Ecto neural progenitor cell (in vitro differentiated cells): ENCODE measurements around the gene LMBR1L.
A peak's percentile ranks its signal among the peaks of the same experiment; 100 is the strongest.
"Not testable (repeated sequence)": the region's sequence is repeated elsewhere in the genome, so short reads cannot be mapped to it uniquely, and the experiment has no call there.

Experiments
- DNase-seq: peaks from one replicate; pipeline ENCODE4 v3.0.0-alpha.2; 2018; ENCODE audit warnings: low spot score

The LMBR1L gene

DNA sequence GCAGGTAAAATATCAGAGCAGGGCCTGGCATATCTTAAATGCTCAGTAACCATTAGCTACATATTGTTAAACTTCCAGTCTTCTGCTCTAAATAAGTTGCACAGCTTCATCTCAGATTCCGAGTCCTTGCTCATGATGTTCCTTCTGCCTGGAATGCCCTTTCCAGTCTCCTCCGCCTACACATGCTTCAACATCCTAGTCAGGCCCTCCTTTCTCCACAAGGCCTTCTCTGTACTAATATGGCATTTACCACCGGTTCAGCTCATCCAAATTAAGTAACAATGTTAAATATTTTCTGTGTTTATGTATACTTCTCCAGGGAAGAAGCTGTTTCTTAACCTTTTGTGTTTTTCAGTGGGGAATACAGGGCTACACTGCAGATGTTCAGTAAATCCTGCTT lies 24.5 kb downstream of the LMBR1L start:
- DNase-seq = no peak

DNA sequence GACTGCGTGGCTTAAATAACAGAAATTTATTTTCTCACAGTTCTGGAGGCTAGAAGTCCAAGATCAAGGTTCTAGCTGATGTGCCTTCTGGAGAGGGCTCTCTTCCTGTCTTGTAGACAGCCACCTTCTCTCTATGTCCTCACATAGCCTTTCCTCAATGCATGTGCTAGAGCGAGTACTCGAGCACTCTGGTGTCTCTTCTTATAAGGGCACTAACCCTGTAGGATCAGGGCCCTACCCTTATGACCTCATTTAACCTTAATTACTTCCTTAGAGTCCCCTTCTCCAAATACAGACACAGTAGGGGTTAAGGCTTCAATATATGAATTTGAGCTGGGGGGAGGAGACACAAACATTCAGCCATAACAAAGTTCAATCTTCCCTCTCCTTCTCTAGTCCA lies 26.2 kb downstream of the LMBR1L start:
- DNase-seq = no peak

DNA sequence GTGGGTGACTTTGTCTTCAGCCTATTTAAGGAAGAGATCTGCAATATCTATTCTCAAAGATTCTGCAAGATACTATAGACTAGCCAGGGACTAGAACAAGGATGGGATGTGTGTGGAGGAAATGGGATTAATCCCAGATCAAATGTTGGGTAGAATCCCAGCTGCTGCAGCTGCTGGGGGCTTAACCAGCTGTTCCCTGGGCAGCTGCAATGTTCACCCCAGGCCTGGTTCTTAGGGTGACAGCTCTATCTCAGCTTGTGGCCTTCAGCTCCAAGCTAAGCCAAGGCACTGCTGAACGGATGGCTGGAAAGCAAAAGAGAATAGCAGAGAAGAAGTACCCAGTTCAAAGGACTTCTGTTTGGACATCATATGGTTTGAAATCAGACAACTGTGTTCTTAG lies 30.9 kb downstream of the LMBR1L start:
- DNase-seq = no peak

DNA sequence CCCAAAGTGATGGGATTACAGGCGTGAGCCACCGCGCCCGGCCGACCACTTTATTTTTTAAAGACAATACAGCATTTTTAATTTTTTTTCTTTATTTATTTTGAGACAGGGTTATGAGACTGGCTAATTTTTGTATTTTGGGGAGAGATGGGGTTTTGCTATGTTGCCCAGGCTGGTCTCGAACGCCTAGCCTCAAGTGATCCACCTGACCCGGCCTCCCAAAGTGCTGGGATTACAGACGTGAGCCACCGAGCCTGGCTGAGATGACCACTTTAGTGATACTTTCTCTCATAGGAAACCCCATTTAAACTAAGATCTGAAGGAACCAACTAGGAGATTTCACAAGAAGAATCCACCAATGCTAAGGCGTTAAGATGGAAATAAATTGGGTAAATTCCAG lies 39.7 kb downstream of the LMBR1L start:
- no peak for DNase-seq

DNA sequence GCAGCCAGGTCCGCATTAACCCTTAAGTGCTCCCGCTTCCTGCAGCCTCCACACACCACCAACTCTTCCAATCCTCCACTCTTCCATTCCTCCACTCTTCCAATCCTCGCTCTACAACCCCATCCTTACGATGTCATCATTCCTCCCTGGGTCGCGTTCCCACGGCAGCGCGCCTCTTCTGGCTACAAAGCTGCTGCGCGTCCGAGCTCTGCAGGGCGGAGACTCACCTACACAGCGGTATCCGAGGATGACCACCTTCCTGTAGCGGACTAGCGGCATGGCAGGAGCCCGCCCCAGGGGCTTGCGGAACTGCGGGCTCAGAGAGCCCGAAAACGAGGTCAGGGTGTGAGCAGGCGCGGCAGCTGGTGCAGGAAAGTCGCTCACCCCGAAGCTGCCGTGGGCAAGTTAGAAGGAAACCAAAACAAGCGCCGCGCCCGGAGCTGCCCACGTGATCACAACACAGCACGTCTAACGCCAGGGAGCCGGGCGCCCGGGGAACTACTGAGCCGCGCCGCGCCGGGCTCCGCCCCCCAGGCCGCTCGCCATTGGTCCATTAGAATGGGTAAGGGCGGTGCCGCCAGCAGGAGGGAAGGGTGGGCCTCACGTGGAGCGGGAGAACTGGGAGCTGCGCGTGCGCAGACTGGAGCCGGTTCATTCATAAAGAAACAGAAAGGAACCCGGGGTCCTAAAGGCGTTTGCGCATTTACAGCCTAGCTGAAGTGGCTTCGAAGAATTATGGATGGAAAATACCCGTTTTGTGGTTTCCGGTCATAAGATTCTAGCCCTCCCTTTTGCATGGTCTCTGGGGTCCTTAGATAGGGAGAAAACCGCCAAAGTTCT lies 40.9 kb downstream of the LMBR1L start, which contains the start of gene RHEBL1:
RHEBL1 (minus strand) TSS at position 473 of the 840 bp plus-strand sequence; CDS start at position 279, 194 bp downstream.
- DNase-seq = peak; percentile 99

DNA sequence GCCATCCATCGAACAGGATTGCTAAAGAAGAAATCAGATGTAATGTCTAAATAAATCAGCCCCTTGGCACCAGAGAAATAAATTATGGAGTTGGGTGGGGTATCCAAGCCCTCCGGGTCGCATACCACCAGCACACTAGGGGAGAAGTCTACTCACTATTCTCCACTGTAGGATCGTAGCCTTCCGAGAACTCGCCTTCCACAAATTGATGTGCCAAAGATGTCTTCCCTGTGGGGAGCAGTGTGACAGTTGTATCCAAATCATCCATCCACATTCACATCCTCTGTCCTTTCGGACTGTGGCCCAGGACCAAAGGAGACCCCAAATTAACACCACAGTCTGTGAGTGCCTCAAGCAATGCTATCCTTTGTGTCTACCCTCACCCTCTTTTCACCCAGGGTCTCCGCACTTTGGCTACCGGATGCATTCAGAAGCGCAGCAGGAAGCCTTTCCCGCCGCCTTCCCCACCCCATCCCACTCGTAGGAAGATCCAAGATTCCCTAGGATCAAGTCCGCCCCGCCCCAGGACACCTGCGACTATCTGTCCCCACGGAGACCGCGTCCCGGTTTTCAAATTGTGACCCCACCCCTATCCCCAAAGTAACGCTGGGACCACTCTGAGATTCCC lies 41.7 kb downstream of the LMBR1L start:
- DNase-seq = peak; percentile 64

DNA sequence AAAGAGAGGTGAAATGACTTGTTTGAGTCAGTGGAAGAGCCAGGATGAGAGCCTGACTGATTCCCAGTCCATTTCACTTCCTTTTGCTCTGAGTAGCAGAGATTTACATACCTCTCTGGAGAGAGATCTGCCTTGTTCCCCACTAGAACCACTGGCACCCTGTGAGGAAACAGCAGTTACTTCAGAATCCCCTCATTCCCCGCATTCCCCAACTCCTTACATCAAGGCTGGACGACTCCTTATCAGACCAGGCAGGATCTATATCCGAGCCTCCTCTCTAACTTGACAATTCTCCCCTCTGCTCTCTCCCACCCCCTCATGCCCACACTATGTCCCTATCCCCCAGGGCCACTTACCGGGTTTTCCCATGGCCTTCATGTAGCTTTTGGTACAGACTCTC lies 44.5 kb downstream of the LMBR1L start:
- DNase-seq = no peak

DNA sequence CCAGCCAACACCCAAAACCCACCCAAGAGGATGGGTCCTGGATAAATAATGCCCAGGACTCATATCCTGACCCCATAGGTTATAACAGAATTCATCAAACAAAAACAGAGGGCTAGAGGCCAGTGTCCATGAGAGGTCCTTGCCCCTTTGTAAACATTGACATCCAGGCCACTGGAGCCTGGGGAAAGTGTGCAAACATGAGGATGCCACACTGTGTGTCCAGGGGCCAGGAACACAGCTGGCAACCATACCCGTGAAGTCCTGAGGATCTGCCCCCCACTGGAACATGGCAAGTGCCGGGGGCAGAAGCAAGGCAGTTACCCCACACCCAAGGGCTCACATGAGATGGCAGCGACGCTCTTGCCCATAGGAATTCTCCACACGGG lies 45.9 kb downstream of the LMBR1L start:
- DNase-seq = no peak

DNA sequence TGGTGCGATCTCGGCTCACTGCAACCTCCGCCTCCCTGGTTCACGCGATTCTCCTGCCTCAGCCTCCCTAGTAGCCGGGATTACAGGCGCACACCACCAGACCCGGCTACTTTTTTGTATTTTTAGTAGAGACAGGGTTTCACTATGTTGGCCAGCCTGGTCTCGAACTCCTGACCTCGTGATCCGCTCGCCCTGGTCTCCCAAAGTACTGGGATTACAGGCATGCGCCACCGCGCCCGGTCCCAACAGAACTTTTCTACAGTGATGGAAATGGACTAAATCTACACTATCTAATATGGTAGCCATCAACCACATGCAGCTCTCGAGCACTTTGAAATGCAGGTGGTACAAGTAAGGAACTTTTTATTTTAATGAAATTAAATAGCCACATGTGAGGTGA lies 48.7 kb downstream of the LMBR1L start:
- not testable (repeated sequence) for DNase-seq

DNA sequence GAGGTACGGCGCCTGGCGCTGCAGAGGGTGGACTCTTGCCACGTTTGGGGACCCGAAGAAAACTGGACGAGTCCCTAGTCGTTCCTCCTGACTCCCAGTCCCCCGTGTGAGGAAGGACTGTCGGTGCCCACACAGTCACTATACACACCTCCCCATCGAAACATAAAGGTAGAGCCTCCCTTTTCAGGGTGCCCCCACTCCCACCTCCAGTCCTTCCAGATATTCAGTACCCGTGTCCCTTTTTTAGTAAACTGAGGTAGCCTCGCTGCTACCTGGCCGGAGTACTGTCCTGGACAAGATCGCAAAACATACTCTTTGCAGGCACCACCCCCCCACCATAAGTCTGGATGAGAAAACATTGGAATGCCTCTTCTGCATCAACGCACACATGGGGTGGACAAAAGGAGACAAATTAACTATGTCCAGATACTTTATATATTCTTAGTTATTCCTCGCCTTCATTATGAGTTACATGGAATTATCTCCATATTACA lies 49.4 kb downstream of the LMBR1L start:
- DNase-seq = peak; percentile 51

DNA sequence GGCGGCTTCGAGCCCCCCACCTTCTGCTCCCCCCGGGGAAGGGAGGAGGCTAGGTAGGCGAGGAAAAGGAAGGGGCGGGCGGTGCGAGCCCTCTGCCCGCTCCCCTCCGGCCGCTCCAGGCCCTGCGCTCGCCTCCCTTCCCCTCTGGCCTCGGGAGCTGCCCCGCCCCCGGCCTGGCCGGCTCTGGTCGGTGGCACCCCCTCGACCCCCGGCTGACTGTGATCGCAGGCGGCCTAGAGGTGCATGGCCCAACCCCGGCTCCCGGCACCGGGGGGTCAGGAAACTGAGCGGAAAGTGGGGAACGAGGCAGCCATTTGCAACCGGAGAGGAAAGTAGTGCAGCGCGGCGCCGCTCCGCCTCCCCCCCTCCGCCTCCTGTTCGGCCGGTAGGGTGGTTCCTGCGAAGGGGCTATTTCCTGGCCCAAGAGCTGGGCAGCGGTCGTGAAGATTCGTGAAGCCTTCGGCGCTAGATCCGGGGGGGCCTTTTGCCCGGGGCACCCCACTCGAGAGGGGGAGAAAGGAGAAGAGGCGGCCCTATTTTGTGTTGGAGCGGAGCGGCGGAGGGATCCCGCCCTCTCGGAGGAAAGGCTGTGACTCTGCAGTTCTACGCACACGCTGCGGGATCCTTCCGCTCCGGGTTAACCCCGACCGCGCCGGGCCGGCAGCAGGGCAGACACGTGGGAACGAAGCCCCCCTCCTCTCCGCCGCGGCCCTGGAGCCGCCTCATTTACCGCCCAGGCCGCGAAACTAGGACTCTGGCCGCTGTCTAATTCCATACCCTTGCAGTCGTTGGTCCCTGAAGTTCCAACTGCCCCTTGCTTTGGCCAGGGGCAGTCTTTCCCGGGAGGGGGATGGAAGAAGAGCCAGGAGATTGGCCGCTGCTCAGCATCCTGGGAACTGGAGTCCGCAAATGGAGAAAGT lies 50.1 kb downstream of the LMBR1L start, which contains the start of gene KMT2D:
KMT2D (minus strand) TSS at position 558 of the 920 bp plus-strand sequence. CDS start 5,470 bp downstream, outside the sequence.
- peak; percentile 98 for DNase-seq

DNA sequence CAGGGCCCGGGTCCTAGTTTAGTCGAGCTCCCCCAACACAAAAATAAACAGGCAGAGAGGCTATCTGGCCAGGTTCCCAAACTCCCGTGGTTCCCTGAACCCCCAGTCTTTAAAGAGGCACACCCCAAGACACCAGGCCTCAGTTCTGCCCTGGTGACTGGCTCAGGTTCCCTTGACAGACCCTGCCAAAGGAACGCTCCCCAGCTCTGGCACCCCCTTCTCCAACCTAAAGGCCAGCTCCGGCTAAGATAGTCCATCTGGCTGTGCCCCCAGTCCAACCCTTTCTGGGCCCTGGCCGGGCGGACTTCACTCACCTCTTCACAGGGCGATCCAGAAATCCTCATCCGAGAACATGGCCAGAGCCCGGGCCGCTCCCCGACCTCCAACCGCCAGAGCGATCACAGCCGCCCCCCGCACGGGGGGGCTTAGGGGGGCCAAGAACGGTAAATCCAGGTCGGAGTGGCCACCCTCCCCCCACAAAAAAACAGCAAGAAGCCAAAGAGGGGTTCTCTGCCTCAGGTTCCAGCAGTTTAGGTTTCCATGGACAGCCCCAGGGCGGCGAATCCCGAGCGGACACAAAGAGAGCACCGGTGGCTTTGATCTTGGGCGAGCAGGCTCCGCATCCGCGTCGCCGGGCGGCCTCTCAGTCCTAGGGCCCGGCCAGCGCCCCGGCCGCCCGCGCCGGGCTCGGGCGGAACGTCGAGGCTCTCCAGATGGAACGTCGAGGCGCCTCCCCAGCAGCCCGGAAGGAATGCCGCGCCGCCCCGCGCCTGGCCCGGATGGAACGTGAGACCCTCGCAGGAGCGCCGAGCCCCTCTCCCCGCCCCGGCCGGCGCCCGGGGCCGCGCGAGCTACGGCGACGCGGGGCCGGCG lies 51.1 kb downstream of the LMBR1L start:
- peak; percentile 69 for DNase-seq

DNA sequence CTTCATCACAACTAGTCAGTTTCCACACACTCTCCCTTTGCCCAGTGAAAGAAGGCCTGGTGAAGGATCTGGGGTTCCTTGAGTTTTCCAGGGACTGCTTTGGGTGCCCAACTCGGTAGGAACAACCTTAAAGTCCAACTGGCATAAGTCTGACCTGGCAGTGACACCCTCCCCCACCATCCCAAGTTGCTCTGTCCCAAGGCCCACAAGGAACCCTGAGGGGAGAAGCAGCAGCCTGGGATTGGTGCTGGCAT lies 51.7 kb downstream of the LMBR1L start:
- DNase-seq = no peak

DNA sequence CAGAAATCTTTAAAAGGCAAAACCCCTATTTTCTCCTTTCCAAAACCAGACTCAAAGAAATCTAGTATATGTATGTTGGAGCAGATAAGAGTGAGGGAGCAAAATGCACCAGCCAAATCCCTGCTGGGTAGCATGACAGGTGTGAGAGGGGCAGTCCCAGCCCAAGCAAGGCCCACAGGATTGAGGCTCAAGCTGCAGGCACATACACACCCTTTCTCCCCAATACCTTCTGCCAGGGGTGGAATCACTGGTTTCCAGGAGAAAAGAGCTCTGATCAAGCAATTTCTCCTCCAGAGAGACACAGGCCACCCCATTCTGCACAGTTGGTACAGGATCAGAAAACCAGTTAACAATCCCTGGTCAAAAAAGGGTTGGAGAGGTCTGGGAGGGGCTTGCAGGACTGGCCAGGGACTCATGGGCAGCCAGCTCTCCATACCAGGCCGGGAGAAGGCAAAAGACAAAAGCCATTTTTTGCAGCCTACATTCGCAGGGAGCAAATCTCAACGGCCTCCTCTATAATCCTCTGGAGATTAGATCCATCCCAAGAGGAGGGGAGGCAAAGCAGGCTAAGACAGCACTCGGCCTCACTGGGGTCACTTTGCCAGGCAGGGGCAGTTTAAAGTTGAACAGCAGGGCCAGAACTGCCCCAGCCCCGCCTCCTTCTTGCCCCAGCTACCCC lies 52.1 kb downstream of the LMBR1L start:
- DNase-seq = no peak

DNA sequence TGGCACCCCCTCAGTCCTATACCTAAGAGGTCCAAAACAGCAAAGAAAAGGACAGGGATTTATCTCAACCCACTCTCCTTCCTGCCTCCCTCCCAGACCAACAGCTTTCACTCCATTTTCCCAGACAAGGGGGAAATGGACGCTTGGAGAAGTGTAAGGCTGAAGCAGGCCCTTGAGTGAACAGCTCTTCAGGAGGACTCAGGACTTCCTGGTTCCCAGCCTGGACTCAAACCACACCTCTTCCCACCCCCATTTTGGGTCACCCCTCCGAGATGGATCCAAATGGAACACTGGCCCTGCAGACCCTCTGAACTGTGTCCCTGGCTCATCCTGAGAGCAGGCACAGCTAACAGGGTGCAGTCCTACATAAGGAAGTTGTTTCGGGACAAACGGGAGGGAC lies 52.8 kb downstream of the LMBR1L start:
- no peak for DNase-seq

DNA sequence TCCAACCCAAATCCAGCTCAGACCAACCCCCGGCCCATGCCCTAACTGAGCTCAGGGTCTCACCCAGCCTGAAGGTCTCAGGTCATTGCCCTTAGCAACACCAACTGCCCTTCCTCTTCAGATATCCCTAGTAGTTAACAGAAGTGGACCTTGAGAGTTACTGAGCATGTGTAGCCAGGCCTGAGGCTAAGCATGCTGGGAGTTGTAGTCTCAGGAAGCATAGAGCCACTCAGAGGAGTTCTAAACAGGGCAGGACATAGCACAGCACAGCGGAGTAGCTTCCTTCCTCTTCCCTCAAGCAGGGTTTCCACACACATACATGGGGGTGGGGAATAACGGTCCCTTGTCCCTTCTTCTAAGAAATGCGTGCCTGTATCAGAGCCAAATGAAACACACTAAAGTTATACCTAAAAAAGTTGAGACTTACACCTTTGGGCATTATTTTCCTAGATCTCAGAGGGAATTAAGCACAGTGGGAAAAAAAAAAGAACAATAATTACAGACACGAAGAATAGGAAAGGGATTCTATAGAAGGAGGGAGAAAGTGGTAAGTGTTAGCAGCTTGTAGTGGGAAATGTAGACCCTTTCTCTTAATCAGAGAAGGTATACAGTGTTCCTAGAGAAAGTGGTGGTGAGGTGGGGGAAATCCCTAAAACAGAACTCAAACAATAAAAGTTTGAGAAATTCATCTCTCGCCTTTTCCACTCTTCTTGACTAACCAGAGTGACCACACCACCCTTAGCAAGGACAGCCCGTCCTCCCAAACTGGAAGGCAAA lies 54.5 kb downstream of the LMBR1L start:
- DNase-seq = peak; percentile 64

DNA sequence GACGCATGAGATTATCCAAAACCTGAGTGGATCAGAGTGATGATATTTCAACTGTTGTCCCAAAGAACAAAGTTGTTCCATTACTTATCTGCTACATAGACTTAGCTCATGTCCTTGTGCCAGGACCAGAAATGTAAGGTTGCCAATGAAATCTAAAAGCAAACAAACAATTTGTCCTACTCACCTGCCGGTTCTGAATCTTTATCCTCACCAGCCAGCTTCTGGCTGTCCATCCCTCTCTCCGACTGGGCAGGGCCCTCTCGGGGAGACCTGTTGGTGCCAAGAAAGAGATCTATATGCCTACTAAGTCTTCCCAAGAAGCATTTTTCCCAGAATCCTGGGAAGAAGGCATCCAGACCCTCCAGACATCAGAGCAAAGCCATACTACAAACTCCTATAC lies 55.6 kb downstream of the LMBR1L start:
- no peak for DNase-seq

DNA sequence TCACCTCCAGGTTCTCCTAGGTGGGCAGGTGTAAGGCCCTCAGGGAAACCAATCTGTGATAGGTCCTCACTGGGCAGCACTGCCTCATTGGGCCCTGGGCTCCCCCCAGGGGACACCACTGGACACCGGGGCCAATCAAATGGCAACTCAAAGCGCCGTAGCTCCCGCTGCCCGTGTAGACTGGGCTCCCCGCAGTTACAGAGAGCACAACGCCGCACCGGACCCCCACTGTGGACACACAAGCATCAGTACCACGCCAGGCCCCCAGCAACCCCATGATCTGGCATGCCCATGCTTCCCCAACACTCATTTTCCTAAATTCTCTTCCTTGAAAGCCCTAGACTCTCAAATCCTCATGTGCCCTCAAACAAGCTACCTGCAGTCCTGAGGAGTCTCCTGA lies 56.1 kb downstream of the LMBR1L start:
- no peak for DNase-seq

DNA sequence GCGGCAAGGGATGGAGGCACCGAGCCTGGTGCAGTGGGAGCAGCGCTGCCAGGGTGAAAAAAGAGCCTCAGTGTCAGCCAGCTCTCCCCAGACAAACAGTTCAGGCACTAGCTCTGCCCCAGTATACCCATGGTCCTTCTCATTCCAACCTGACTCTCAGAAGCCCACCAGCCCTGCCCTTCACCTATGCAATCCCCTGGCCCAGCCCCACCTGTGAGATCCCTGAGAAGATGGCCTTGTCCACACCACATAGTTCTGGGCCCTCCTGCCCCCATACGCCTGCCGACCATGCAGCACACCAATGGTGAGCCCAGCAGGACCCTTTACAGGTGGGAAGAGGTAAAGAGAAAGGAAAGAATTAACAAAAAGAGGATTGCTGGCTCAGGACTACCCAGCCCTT lies 56.6 kb downstream of the LMBR1L start:
- DNase-seq = no peak
